ENCODE data around the gene CBLB.

CBLB gene

GRCh38 chr3:105846809-105847208 is 22.0 kb downstream of the CBLB start:
- DNase-seq (ENCODE audit: low read depth in 2 of 2) = no peak

DNA sequence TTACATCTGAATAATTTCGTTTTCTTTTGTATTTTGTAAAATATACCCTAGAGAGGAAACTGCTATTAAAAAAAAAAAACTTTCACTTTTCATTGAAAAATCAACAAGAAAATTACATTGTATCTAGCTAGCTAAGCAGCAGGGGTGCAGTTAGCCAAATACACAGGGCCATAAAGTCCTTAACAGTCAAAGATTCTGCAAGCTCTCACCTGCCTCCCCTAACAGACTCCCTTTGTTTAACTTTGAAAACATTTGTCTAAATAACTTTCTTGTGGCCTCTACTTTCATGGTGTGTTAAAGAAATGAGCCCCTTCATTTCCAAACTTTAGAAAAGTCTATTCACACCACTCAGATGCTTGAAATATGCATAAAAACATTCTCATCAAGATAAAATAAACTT is 23.3 kb downstream of the CBLB start:
- DNase-seq (ENCODE audit: low read depth in 2 of 2) = no peak

DNA sequence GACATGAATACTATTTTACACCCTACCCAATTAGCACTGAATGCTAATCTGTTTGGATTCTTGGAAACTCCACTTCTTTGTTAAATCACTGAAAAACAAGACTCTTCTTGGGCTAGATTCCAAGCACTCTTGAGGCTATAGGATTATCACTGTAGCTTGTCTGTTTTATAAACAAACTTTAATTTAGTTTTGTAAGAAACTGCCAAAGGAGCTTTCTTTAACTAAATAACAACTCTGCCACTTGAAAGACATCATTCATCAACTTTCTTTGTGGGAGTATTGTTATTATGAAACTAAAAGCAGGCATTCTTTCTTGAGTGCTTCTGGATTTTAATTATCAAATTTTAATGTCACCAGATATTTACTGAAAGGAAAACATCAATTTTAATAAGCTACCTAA is 24.1 kb downstream of the CBLB start:
- no peak for DNase-seq (ENCODE audit: low read depth in 2 of 2)

DNA sequence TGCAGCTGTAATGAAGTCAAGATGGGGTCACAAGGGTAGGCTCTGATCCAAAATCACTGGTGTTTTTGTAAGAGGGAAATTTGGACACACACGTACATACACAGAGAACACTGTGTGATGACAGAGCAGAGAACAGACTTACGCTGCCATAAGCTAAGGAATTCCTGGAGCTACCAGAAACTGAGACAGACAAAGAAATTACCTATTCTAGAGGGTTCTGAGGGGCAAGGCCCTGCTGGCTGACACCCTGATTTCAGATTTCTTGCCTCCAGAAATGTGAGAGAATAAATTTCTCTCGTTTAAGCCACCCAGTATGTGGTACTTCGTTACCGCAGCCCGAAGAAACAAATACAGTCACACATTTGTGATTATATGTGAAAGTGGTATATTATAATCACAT is 24.8 kb downstream of the CBLB start:
- no peak for DNase-seq (ENCODE audit: low read depth in 2 of 2)

DNA sequence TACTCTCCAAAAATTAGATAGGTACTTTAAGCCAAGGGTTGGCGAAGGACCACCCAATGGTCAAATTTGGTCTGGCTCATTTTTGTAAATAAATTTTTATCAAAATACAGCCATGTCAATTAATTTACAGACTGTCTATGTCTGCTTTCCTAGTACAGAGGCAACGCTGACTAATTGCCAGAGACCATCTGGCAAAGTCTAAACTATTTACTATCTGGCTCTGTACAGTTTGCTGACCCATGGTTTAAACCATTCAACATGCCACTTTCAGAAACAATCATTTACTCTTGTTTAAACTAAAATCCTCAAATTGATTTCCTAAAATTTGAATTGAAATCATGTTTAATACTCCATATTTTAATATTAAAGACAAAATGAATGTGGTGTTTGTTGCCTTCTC is 25.9 kb downstream of the CBLB start:
- DNase-seq (ENCODE audit: low read depth in 2 of 2) = no peak

DNA sequence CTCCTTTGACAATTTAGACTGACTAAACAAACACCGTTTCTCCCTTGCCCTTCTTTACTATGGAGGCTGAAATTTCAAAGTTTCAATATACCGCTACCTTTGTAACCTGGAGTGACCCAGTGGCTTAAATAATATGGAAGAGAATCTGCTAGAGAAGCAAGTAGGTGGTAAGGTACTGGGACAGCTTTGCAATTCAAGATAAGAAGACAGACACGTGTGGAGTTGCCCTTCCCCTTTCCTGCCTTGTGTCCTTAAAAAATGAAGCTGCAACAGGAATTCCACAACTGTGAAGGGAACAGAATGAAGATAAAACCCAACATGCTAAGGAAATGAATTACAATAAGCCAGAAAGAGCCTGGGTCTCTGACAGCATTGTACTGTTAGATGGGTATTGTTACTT is 26.4 kb downstream of the CBLB start:
- DNase-seq (ENCODE audit: low read depth in 2 of 2) = no peak

DNA sequence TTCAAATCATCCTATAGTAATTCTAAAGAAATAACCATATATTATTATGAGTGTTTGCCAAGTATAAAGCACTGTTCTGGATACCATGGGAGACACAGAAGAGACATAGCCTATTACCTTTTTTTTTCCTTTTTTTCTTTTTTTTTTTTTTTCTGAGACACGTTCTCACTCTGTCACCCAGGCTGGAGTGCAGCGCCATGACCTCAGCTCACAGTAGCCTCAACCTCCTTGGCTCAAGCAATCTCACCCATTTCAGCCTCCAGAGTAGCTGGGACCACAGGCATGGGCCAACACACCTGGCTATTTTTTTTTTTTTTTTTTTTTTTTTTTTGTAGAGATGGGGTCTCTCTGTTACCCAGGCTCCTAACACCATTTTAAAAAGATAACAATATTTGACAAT is 30.9 kb downstream of the CBLB start:
- no peak for DNase-seq (ENCODE audit: low read depth in 2 of 2)

DNA sequence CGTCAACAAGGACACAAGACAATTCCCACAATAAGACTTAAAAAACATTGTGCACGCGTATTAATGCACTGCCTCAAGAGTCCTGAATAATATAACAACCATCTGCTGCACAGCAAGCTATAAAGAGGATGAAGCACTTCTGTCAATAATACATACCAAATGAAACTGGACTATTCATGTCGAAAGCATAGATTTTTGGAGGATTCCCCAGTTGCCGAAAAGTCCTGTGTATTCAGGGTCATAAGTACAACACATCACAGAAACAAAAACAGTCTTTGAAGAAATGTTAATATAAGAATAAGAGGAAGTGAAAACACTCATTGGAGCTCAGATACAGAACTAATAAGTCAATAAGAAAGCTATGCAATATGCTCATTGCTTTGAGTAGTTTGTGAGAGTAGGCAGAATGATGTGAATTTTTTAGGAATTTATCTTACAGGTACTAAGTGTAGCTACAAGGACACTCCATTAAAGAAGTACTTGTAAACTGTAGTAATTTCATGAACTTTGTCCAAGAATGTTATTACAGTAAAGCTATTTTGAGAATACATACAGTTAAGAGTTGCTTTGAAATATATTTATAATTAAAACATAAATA is 31.6 kb downstream of the CBLB start:
- DNase-seq (ENCODE audit: low read depth in 2 of 2) = no peak

GRCh38 chr3:105836533-105836932 is 32.3 kb downstream of the CBLB start:
- peak in 1 of 2 donors; percentile 44 for DNase-seq (ENCODE audit: low read depth in 2 of 2)

GRCh38 chr3:105835606-105836005 is 33.2 kb downstream of the CBLB start:
- no peak for DNase-seq (ENCODE audit: low read depth in 2 of 2)

- DNase-seq (ENCODE audit: low read depth in 2 of 2) = no peak
These were observed 34.0 kb downstream of the CBLB start for GRCh38 chr3:105834768-105835167.

- no peak for DNase-seq (ENCODE audit: low read depth in 2 of 2)
These were observed 36.2 kb downstream of the CBLB start for GRCh38 chr3:105832644-105833043.

- DNase-seq (ENCODE audit: low read depth in 2 of 2) = no peak
These were observed 38.0 kb downstream of the CBLB start for GRCh38 chr3:105830836-105831235.

GRCh38 chr3:105829871-105830622 is 38.8 kb downstream of the CBLB start:
- DNase-seq (ENCODE audit: low read depth in 2 of 2) = no peak

GRCh38 chr3:105829229-105829628 is 39.6 kb downstream of the CBLB start:
- DNase-seq (ENCODE audit: low read depth in 2 of 2) = no peak

- no peak for DNase-seq (ENCODE audit: low read depth in 2 of 2)
These were observed 40.1 kb downstream of the CBLB start for GRCh38 chr3:105828703-105829102.

DNA sequence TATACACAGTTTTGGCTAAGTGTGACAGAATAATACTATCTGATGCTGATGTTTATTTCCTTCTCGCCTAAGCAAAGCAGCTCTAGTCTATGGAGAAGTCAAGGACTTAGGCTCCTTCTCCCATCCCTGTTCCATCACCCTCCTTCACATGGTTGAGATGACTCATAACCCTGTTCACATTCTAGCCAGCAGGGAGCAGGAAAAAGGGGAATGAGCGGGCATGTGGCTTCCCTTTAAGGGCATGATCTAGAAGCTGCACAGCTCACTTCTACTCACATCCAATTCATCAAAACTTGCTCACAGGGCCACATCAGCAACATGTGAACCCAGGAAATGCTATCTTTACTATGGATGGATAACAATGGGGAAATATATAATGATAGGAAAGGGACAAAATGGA is 40.9 kb downstream of the CBLB start:
- no peak for DNase-seq (ENCODE audit: low read depth in 2 of 2)

GRCh38 chr3:105826778-105827634 is 41.8 kb downstream of the CBLB start:
- no peak for DNase-seq (ENCODE audit: low read depth in 2 of 2)

DNA sequence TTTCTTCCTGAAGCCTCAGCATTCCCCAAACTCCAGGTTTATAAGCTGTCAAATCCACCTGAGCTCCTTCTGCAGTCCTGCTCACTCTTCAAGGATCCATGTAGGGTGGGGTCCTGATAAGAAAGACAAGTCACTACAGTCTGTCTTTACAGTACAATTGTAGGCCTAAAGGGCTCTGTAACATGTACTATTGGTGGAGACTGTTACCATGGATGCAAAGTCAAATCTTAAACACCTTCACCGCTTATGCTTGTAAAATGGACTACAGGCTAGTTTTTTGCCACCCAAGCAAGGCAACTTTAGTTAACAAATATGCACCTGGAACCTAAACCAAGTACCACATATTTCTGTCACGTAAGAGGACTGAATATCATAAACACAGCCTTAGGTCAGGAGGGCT is 44.7 kb downstream of the CBLB start:
- DNase-seq (ENCODE audit: low read depth in 2 of 2) = no peak

DNA sequence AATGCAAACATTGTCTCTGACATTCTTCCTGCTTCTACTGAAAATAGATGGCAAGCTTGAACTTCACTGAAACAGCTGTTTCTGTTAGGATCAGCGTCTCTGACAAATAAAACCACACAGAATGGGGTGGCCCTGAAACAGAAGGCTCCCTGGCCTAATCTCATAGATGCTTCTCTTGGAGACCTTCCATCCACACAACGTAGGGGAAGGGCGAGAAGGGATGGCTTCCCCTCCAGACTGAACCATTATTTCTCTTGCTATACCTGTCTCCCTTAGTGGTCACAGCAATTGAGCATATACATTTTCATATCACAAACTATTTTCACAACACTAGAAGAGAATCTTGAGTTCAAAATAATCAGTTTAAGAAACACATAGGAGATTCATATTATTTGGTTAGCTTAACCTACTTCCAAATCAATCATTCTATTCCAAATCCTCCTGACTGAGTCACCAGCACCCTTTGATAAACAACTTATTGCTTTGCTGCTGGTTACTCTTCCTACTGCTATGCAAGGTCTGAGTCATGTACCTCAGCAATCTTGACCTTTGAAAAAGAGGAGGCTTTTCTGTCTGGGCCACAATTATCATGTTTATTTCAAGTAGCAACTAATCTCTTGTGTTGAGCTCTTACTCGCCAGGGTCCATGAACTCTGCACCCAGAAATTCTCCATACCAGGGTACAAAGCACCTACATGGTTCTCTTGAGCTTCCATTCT is 45.5 kb downstream of the CBLB start:
- DNase-seq (ENCODE audit: low read depth in 2 of 2) = no peak

- no peak for DNase-seq (ENCODE audit: low read depth in 2 of 2)
These were observed 46.4 kb downstream of the CBLB start for GRCh38 chr3:105822171-105823123.
